ENCODE measurements around the gene KANSL1.

GRCh38 chr17:46025510-46026165 is 167.6 kb downstream of the KANSL1 start:
- TF ChIP-seq CTCF (IDR thresholded peaks at IDR 0.05) (no peak), REST (IDR thresholded peaks at IDR 0.05; ENCODE audit: insufficient read depth in 1 of 2, low read depth in 2 of 2, low read length in 1 of 2) (no peak)
